GM18517 (cell line): ENCODE measurements around the gene PRKG1.

Experiments
- ATAC-seq: cut with Tn5 transposase; IDR thresholded peaks from one replicate; pipeline ENCODE4 v1.9.1; 2021; ENCODE audit warnings: mild to moderate bottlenecking, moderate library complexity; ENCODE audit not compliant: unreplicated experiment

Gene PRKG1

DNA sequence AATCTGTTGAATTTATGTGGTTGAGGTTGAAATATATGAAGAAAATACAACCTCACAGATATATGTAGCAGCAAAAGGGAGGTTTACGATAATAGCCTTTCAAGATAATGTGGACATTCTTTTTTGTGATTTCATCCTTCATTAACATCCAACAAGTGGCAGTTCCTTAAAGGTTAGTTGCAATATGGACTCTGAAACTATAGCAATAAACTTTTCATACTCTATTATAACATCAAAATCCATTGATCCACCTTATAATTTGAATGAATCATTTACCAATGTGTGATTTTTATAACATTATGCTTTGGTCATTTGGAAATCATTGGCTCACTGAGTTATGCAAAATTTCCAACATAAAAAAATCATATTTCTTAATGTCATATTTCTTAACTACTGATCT lies 825.9 kb downstream of the PRKG1 start:
- ATAC-seq = no peak

DNA sequence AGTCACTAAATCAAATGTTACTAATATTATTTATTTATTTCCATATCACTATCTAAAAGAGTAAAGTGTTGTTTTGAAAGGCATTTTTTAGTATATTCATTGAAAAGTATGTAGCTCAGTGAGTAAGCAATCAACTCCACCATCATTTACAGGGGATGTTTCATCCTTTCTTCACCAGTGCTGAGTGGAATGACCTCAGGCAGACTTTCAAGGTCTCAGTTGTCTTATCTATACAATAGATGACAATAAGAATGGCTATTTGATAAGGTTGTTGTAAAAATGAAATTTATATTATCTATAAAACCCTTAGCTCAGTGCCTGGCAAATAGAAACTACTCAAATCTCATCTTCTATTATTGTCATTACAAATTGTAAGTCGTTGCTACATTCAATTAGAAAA lies 829.4 kb downstream of the PRKG1 start:
- no peak for ATAC-seq

DNA sequence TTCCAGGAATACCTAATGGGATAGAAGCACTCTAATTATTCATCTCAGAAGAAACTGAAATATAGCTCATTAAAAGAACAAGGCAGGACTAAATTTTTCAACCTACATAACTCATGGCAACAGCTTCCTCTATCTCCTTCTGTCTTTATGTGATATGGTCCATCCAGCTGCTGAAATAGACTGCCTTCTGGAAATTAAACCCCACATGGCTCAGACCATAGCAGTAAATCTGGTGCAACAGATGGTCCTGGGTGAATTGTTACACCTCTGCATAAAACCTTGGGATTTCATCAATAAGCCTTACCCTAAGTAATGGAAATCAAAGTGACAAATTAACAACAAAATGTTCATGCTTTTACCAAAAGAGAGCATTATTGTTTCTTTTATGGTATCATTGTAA lies 830.7 kb downstream of the PRKG1 start:
- ATAC-seq = no peak

DNA sequence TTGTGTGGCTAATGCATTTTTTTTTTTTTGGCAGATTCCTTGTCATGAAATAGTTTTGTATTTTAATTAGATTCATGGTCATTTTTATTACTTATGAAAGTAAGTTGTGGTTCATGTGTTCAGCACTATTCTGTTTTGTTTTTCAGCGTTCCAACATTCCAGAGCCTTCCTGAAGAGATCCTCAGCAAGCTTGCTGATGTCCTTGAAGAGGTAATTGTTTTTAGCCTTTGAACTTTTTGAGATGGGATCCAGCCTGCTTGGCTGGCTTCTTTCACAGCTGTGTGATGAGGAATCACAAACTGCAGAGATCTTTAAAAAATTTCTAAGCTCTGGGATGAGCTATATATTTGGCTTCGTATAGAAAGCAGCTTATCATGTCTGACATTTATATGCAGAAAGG lies 833.1 kb downstream of the PRKG1 start:
- ATAC-seq = no peak

DNA sequence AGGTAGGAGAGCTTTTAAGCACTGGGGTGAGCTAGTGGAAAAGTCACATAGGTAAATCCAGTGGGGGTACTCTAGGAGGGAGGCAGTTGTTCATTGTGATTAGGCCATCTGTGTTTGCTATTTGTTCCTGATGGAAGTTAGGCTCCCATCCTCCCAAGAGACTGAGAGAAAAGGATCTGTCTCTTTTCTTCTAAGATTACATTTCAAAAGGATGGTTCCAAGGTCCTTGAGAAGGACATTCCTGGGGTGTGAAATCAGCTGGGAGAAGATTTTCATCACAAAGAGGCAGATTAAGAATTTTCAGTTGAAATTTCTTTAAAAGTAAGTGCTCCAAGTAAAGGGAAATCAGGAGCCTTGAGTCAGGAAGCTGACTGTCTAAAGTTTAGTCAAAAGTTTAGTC lies 835.9 kb downstream of the PRKG1 start:
- no peak for ATAC-seq

DNA sequence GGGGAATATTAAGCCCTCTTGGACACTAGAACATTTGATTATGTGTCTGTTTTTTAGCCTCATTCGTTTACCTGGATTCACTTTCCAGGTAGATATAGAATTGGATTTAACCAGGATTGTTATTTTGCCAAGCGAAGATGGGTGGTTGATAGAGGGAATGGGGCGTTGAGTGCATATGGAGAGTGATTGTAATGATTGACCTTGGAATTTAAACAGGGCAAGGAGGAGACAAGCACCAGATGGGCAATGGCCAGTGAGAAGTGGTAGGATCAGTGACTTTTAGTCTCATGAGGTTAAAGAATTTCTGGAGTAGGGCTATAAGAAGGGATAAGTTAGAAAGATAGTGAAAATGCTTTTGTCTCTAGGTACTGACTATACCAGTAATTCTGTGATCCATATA lies 836.3 kb downstream of the PRKG1 start:
- no peak for ATAC-seq

DNA sequence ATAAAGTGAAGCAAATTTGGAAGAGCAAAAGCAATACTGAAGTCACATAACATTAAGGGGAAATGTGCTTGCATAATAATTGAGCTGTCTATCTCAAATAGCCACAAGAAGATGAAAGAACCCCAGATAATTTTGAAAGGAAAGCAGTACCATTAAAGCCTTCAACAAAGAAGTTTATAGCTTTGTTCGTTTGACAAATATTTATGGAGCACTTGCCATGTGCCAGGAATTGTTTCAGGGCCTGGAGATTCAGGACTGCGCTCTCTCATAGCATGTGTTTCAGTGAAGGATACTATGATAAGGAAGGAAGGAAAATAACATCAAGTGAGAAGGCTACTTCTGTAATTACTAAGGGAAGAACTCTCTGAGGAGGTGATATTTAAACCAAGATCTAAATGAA lies 837.4 kb downstream of the PRKG1 start:
- ATAC-seq = no peak

DNA sequence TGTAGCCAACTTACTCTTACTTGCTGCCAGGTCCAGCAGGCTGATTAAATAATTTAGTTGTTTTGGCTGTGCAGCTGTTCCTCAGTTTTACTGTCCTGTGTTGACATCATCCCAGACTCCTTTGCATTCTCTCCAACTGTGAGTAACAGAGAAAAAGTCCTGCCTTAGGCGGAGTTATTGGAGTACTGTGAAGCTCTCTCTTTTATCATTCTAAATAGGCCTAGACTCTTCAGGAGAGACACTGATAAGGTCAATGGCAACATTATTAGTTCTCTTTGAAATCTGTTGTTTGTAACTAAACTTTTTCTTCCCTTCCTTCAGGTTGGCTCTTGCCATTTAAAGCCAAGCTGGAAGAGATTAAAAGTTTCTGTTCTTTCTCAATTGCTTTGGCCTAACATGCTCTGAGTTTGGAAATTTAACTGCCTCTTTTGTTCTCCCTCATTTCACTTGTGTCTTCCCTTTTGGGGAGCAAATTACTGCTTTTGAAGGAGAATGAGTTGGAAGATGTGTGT lies 840.8 kb downstream of the PRKG1 start:
- ATAC-seq = no peak

DNA sequence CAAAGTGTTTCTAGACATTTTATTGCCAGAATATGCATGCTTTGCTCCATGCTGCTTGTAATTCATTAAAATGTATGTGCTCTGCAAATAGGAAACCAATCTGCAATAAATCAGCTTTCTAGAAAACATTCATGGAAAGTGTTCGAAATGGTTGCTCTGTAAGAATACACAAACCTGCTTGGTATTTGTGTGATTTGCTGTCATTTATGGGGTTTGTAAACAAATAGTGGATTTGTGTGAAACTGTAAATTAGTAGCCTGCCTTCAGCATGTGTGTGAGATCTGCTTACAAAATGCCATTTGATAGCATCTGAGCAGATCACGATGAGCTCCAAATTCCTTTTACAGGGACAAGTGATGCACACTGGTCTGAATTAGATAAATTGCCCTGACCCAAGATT lies 844.2 kb downstream of the PRKG1 start:
- ATAC-seq = no peak

DNA sequence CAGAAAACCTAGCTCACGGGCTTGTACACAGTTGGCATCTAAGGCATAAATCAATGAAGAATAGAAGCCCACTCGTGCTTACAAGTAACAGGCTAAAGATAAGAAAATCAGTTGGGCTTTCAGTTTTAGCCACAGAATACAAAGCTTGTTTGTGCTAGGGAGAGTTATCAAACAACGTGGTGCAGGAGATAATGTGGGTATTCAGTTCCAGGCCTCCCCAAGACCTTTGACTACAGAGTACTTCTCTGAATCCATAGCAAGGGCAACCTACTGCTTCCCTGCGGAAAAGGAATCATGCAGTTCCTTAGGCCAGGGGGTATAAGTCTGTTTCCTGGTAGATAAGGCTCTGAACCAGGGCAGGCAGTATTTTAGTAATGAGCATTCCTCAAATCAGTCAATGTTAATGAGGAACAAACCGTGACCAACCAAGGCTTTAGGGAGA lies 844.6 kb downstream of the PRKG1 start:
- no peak for ATAC-seq

DNA sequence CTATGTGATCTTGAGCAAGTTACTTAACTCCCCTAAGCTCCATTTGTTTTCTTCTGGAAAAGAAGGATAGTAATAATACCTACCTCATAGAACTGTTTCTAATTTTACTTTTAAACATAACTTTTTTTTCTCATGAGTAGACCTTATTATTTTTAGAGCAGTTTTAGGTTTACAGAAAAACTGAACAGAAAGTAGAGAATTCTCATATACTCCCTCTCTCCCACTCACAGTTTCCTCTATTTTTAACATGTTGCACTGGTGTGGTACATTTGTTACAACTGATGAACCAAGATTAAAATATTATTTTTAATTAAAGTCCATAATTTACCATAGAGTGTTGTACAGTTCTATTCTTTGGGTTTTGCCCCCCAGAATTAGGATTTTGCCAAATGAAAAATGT lies 846.4 kb downstream of the PRKG1 start:
- ATAC-seq = no peak

DNA sequence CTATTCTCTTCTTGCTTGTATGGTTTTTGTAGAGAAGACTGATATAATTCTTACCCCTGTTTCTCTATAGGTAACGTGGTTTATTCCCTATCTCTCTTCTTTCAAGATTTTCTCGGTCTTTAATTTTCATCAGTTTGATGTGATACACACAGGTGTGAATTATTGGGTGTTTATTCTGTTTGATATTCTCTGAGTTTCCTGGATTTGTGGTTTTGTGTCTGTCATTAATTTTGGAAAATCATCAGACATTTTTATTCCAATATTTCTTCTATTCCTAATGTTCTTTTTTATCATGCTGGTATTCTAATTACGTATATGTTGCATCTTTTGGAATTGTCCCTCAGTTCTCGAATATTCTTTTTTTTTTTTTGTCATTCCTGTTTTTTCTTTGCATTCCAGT lies 850.1 kb downstream of the PRKG1 start:
- ATAC-seq = no peak

DNA sequence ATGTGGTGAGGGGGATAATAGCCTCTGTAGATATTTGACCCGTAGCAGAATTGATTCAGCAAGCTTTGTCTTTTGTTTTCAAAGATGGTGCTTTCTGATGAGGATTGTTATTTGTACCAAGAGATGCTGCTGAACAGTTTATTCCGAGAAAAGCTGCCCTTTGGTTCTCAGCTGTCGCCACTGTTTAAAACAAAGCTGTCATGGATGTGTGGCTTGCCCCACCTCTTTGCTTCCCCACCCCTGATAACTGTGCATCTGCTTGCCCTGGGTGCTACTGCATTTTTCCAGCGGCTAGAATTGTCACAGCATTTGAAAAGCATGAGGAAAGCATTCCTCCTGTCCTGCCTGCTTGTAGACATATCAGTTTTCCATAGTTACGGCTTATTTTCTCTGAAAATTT lies 852.0 kb downstream of the PRKG1 start:
- ATAC-seq = no peak

DNA sequence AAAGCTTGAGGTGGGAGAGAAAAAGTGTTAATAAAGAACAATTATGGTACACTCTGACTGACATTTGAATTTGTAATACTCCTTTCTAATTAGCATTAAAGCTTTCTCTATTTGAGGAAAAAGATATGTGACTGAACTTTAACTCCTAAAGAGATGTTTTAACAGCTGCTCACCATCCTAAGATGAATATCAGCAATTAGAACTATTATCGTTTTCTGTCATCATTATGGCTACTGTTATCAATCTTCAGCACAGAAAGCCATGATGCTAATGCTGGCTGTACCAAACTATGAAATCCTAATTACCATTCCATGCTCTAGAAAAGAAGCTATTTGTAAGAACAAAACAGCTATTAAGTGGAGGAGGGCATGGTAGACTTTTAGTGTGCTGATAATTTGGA lies 853.9 kb downstream of the PRKG1 start:
- ATAC-seq = no peak

DNA sequence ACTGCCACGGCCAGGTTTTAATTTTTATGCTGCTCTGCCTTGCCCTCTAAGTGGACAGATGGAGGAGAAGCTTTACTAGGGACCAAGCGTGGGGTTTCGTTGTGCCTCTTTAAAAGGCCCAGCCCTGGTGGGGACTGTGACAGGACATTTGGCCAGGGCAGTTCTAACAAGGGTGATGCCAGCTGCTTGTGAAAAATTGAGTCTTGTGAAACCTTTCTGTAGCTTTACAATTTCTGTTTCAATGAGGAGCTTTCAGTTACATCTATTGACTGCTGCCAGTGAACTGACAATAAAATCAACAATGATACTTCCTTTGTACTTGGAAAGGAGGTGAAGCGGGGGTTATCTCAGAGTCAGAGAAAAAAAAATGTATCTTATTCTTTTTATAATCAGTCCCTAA lies 858.2 kb downstream of the PRKG1 start:
- no peak for ATAC-seq

DNA sequence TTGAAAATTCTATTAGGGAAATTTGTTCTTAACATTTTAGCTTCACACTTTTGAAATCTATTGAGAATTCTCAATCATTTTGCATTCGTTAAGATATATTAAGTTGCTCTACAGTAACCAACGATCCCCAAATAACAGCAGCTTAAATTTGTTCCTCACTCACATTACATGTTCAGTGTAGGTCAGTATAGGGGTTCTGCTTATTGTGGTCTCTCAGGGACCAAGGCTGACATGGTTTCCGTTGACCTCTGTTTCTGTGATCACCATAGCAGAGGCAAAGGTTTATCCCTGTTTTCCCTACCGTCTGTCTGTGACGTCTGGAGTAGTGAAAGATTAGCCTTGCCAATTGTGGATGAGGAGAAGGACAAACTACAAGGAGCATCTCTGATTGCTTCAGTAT lies 860.1 kb downstream of the PRKG1 start:
- ATAC-seq = no peak

DNA sequence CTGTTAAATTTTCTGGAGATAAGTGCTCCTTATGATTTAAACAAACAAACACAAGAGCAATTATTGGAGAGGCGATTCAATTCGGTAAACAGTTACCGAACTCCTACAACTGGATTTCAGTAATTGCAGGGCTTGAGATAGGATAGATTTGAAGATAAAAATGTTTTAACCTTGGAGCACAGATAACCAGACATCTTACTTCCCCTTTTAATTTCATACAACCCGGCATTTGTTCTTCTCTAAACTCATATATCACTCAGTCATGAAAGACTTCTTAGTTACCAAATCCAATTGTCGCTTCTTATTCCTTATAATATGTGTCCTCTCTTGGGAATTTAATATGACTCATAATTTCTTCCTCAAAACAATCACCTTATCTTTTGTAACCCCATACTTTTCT lies 861.1 kb downstream of the PRKG1 start:
- no peak for ATAC-seq

DNA sequence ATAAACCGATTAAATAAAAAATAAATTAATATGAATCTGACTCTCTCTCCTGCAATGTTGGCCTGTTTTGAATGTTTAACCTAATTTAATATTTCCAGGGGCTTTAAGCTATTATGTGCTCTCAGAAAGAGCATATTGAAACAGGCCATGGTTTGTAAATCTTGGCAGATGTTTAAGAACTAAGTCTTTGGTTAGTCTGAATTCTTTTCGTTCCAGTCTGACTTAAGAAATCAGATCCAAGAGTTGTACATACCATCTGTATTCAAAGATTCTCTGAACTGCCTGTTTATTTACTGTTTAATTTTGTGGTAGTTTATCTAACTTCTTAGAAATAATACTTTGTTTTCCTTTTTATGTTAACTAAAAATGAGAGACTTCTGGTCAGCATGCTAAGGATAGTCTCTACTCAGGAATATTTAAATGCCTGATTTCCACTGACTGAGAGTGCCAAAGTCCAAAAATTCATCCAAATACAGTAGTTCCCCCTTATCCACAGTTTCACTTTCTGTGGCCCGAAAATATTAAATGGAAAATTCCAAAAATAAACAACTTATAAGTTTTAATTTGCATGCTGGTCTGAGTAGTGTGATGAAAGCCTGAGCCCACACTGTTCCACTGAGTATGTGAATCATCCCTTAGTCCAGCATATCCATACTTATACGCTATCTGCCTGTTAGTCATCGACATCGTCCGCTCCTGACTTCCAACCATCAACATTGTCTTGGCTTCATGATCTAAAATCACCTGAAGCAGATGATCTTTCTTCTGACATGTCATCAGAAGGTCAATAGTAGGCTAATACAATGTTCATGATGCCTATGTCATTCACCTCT lies 863.2 kb downstream of the PRKG1 start:
- ATAC-seq = no peak

DNA sequence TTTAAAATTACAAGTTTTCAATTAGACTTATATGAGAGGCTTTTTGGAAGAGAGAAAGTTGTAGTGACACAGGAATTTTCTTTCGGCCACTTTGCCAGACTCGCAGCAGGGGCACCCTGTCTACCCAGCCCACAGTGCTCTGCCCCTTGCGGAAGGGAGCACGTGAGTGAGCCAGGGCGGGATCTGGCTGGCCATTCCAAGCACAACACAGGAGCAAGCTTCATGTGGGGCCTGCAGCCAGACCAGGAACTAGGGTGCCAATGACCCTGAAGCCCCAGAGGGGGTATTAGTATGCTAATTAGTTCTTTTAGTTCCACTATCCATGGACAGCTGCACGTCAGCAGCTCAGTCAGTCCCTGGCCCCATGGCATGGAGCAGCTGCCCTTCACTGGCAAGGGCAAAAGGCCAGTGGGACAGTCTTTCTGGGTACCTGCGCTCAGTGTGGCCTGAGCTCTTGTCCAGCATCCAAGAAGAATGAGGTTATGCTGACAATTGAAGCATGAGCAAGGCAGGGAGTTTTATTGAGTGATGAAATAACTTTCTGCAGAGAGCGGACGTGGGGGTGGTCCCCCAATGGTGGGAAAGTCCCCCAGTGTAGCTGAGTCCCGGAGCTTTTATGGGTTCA lies 876.2 kb downstream of the PRKG1 start:
- ATAC-seq = no peak

DNA sequence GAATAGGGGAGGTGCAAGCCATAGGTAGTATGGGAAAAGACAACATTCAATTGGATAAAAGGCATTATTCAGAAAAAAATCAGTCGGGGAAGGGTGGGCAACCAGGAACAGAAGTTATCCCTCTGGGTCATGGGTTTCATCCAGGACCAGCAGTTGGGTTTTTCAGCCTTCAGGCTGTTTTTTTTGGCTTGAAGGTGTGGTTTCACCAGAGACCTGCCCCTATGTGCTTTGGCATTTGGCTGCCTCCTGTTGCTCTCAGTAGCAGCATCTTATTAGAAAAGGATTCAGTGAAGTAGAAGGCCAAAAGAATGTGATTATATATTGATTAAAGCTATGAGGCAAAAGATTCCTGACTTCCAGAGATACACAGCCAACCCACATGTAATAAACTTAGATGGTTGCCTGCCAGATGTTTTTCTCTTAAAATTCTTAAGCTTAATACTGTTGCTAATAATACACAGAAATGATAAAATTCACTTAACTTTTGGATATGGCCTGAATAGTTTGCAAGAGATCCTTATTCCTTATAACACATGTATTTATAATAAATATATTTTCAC lies 876.8 kb downstream of the PRKG1 start:
- ATAC-seq = no peak

DNA sequence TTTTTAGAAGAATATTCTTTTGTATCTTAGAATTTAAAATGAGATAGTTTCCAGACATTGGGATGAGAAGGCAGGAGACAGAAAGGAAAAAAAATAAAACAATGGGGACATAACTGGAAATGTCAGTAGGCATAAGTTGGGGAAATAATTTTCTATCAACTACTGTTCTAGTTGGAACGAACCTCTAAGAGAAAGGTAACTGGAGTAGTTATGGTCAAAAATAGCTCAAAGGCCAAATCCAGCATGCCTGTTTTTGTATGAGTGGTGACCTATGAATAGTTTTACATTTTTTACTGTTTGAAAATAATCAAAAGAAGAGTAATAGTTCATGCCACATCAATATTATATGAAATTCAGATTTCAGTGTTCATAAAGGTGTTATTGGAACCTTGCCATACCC lies 877.3 kb downstream of the PRKG1 start:
- ATAC-seq = no peak

DNA sequence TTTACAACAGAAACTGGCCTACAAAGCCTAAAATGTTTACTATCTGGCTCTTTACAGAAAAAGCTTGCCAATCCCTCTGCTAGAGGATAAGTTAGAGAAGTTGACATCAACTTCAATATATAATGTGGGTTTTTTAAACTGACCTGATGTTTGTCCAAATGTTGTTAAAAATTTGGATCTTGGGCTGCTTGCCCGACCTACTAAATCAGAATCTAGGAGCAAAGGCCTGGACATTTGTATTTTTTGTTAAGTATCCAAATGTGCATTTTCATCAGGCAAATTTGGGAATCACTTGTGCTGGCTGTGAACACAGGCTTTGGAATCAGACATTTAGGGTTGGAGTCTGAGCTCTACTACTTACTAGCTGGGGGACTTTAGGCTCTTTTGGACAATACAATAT lies 877.8 kb downstream of the PRKG1 start:
- ATAC-seq = no peak
